Head of caudate nucleus (tissue), 42 donors: ENCODE data around the gene CRB1.

Experiments used
- DNase-seq, 42 donors: peaks; one replicate each; pipeline versions ENCODE4 v3.0.0 to v3.0.0-alpha.2; 2020 to 2021; ENCODE audit warnings: mixed read lengths in 7 of 42
- intact Hi-C: fragments of 100-400 bp; cut with DNase I; formaldehyde crosslinking; loops from one replicate; pipeline ENCODE4 v1.15.0; 2022

CRB1 gene

DNA sequence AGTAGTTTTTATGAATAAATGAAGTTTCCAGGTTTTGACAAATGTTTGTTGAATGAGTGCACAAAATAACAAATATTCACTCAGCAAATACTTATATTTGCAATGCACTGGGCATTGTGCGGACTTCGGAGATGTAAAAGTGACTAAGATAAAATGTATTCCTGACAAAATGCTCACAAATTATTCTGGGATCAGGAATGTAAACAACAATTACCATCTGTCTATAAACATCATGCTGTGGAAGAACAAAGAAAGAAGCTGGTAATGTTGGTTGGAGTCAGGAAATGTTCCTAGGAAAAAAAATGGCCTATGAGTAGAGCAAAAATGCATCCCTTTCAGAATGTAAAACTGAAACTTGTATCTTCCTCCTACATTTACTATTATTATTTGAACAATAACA, 68.5 kb downstream of the CRB1 start:
- DNase-seq, result no peak
- intact Hi-C loops, result no loop called here

DNA sequence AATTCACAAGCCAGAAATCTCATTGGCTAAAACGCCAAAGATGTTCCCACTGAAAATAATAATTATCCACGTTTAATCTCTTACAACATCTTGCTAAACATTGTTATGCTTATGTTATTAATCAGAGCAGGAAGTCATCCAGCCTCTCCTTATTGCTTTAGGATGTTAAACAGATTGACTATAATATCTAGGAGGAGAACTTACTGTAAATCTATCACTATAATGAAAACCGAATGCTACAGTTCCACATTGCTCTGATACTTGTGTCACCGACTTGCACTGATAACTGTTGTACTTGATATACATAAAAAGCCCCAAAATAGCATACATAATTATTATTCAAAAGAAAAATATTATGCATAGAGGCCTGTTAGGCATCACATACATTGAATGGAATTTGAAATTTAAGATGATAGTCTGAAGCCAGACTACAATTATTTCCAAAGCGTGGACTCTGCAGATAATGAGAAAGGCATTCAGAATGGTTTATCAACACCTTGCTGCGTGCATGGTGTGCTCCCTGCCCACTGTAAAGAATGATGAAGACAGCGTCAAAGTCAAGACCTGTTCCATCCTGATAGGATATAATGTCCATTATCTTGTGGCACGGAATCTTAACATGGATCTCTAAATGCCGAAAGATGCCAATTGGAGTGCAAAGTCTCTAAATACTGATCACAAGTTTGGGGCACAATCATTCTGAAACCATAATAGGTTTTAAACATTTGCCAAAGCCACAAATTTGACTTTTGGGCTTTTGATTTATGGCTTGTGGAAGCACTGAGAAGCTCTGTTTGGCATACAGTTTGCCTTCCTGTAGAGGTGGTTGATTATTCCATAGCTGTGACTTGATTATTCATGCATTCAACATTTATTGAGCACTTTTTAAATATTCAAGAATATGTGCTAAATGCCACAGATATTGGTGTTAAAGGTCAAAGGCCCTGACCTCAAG, 71.3 kb downstream of the CRB1 start:
- no peak for DNase-seq
- intact Hi-C loops, result no loop called here

- intact Hi-C loops, result no loop called here
- DNase-seq, result no peak
Measured at GRCh38 chr1:197341626-197342025, 73.6 kb downstream of the CRB1 start.

- intact Hi-C loops, result no loop called here
- DNase-seq, result no peak
Measured at GRCh38 chr1:197342044-197342565, 74.1 kb downstream of the CRB1 start.

DNA sequence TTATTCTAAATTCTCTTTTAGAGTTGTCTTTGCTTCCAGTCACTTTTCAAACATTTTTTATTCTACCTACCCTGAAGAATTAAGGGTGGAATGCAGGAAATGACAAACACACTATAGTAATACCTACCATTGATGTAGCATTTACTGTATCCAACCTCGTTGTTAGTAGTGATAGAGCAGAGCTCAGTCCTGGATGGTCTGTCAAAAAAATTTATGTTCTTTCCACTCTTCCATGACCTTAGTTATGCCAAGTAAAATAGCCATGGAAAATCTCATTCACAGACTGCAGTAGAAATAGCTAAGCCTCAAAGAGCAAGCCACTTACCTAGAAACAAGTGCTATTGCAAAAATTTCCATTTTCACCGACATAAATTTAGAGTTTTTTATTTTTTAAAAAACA, 74.6 kb downstream of the CRB1 start:
- DNase-seq, result no peak
- intact Hi-C loops, result no loop called here

DNA sequence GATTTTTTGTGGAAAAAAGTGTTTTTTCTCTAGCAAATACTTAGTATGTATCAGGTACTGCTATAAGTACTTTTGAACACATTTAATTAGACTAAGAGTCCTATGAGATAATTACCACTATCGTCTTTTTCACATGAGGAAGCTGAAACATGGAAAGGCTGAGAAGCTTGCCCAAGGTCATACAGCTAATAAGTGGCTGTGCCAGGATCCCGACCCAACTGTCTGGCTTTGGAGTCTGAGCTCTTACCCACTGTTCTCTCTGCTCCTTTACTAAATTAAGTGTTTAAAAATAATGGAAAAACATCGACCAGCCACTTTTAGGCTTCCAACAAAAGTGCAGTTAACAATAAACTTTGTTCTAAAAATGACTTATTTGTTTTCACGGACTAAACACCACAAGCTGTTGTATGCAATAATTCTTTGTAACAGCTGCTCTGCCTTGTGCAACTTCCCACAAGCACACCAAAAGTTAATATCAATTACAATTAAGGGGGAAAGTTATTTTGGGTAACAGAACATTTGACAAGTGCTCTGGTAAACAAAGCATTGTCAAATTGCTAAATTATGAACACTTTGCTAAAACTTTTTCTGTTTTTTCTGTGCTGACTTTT, 75.7 kb downstream of the CRB1 start:
- DNase-seq, result no peak
- intact Hi-C loops, result no loop called here

GRCh38 chr1:197351821-197352440, 83.9 kb downstream of the CRB1 start:
- intact Hi-C loops, result no loop called here

DNA sequence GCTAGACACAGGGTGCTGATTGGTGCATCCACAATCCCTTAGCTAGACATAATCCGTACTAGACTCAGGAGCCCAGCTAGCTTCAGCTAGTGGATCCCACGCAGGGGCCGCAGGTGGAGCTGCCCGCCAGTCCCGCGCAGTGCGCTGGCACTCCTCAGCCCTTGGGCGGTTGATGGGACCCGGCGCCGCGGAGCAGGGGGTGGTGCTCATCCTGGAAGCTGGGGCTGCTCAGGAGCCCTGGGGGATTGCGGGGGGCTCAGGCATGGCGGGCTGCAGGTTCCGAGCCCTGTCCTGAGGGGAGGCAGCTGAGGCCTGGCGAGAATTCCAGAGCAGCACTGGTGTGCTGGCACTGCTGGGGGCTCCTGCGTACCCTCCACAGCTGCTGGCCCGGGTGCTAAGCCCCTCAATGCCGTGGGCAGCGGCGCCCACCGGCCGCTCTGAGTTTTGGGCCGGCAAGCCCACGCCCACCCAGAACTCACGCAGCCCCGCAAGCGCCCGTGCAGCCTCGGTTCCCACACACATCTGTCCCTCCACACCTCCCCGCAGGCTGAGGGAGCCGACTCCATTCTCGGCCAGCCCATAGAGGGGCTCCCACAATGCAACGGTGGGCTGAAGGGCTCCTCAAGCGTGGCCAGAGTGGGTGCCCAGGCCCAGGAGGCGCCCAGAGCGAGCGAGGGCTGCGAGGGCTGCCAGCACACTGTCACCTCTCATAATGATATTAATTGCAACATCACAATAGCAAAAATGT, 87.4 kb downstream of the CRB1 start:
- DNase-seq, result no peak
- intact Hi-C loops, result no loop called here

More at GRCh38 chr1:197351821-197352440, 83.9 kb downstream of the CRB1 start:
- DNase-seq, result no peak

DNA sequence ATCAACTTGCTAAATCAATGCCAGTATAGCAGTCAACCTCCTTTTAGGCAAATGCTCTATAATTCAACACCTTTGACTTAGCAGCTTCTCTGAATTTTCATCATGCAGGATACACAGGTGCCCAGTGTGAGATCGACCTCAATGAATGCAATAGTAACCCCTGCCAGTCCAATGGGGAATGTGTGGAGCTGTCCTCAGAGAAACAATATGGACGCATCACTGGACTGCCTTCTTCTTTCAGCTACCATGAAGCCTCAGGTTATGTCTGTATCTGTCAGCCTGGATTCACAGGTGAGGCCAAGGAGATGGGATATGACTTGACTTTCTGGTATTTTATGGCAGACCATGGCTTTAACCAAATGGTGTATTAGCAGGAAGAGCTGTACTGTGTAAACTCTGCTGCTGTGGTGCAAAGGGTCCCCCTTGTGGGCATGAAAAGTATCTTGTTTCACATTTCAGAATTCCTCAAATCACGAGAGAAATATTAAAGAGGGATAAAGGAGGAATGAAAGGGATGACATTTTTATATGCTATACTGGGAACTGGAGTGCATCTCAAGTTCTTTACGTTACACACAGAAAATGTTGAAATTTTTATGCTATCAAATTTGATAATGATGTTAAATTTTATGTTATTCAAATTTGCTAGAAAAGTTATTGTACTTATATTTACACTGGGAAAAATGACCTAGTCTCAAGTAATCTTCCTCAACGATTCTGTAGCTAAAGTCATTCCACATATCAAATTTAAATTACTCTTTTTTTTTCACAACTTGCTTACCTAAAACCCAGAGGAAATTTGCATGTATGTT, 88.9 kb downstream of the CRB1 start:
- DNase-seq, result peak in 28 of 42 donors; percentile 3 to 66 (median 34)
- intact Hi-C loops, result no loop called here

GRCh38 chr1:197358959-197359358, 90.9 kb downstream of the CRB1 start:
- intact Hi-C loops, result no loop called here
- DNase-seq, result no peak

DNA sequence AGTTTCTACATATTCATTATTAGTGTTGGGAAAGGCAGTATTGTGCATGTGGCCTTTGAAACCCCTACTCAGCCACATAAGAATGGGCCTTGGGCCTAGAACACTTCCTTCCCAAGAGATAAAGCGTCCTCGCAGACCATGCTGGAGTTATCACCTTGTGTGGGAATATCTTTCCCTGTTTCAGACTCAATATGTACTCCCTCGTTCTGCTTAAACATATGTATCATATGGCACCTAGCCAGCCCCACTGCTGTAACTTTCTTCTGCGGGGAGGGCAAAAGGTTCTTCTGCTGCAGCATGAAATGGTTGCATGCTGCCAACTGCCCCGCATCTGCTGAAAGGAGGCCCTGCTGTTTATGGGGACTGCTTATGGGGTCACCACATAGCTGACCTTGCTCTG, 92.0 kb downstream of the CRB1 start:
- DNase-seq, result peak in 1 of 42 donors; percentile 25
- intact Hi-C loops, result no loop called here

DNA sequence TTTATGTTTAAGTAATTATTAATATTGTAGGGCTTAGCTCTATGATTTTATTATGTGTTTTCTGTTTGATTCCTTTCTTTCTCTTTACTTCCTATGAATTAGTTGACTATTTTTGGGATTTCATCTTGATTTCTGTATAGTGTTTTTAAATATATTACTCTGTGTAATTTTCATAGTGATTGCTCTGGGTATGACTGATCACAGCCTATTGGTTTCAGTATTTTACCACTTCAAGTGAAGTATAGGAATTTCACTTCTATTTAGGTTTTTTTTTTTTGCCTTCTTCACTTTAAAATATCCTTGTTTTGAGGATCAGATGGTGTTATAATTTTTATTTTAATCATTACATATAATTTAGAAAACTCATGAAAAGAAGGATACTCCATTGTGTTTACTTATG, 94.8 kb downstream of the CRB1 start:
- no peak for DNase-seq
- intact Hi-C loops, result no loop called here

DNA sequence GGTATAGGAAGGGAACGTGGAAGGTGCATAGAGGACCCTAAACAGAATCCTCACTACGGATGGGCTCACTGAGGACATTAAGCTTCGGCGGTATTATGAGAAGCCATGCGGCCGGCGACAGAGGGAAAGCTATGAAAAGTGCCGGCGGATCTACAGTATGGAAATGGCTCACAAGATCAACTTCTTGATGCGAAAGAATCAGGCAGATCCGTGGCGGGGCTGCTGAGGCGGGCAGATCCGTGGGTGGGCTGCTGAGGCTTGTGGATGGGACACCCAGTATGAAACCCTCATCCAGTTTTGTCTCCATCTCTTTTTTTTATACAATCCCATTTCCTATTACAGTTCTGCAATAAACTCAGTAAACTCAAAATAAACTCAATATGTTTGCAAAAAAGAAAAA, 95.8 kb downstream of the CRB1 start:
- DNase-seq, result no peak
- intact Hi-C loops, result no loop called here

- intact Hi-C loops, result no loop called here
- DNase-seq, result no peak
Measured at GRCh38 chr1:197366996-197367395, 98.9 kb downstream of the CRB1 start.

DNA sequence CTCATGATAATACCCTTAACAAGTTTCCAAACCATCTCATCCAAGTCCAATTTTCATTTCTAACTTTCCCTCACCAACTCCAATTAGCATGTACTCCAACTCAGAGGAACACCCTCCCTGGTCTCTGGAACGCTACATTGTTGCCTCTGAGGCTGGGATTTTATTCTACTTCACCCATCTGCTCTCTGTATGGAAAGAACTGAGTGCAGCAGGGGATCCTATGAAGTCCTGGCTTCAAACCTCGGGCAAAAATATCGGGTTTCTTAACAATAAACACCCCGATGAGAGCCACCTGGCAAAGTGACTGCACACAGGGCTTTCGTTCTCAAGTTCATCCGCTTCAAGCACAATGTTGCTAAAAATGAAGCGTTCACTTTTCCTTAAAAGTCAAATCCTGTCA, 99.6 kb downstream of the CRB1 start:
- DNase-seq, result no peak

DNA sequence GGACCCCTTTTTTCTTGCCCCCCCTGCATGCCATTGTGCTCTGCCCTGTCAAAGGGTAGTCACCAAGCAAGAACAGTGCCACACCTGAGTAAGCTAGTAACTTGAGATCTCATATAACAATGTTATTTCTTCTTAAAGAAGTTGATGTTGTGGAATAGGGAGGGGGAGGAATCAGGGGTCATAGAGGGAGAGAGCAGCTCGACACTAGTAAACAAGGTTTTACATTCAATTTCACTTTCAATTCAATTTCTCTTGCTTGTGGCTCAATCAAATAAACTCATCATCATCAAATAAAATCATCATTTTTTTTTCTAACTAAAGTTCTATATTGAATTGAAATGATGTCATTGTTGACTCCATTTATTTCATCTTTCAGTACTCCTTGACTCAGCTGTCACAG, 106.4 kb downstream of the CRB1 start:
- intact Hi-C loops, result no loop called here
- DNase-seq, result no peak

More for the DNA sequence above, 99.6 kb downstream of the CRB1 start:
- intact Hi-C loops, result no loop called here

- DNase-seq, result no peak
- intact Hi-C loops, result no loop called here
Measured at GRCh38 chr1:197384471-197384870, 116.4 kb downstream of the CRB1 start.

DNA sequence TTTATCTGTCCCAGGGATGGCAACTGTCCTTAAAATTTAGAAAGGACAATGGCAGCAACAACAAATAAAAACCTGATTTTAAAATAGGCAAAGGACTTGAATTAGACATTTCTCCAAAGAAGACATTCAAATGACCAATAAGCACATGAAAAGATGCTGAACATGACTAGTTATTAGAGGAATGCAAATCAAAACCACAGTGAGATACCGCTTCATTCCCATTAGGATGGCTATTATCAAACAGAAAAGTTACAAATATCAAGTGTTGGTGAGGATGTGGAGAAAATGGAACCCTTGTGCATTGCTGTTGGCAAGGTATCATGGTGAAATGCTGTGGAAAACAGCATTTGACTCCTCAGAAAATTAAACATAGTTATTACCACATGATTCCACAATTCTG, 120.7 kb downstream of the CRB1 start:
- intact Hi-C loops, result no loop called here
- DNase-seq, result no peak
